DND-41 (cell line): ENCODE measurements around the gene ARHGAP24.

Source experiments
- ATAC-seq: fragments of 200-7000 bp; cut with Tn5 transposase; 3 replicates; pipeline ENCODE4 v1.9.1; 2021; ENCODE audit warnings: low read depth; ENCODE audit not compliant: insufficient read depth
- DNase-seq: peaks from one replicate; pipeline ENCODE4 v3.0.0-alpha.2; 2020
- H2AFZ ChIP-seq: 2 replicates; pipeline ENCODE4 v1.6.0; 2012; ENCODE audit warnings: low read depth, low read length
- H3K27ac ChIP-seq: 2 replicates; pipeline ENCODE4 v1.5.1; 2012; ENCODE audit warnings: low read length, inconsistent platforms
- H3K27me3 ChIP-seq: fragments of 200-600 bp; sonication (generic); 2 replicates; pipeline ENCODE4 v1.6.0; 2012; ENCODE audit warnings: low read length, mild to moderate bottlenecking, inconsistent platforms; ENCODE audit not compliant: insufficient read depth, poor library complexity
- H3K36me3 ChIP-seq: 2 replicates; pipeline ENCODE4 v1.5.1; 2012; ENCODE audit warnings: low read length, inconsistent platforms; ENCODE audit not compliant: insufficient read depth
- H3K4me1 ChIP-seq: 2 replicates; pipeline ENCODE4 v1.5.1; 2012; ENCODE audit warnings: mild to moderate bottlenecking, low read length; ENCODE audit not compliant: insufficient read depth
- H3K4me2 ChIP-seq: 2 replicates; pipeline ENCODE4 v1.6.0; 2012; ENCODE audit warnings: mild to moderate bottlenecking, moderate library complexity, low read length, inconsistent platforms; ENCODE audit not compliant: insufficient read depth
- H3K4me3 ChIP-seq, 2 experiments: fragments of 200-600 bp in 1 of 2; shearing (Covaris generic) in 1 of 2; 2 replicates each; pipeline ENCODE4 v1.5.1; 2012 to 2016; ENCODE audit warnings: inconsistent platforms in 2 of 2, low read length in 2 of 2, mild to moderate bottlenecking in 2 of 2, low read depth in 1 of 2, moderate library complexity in 1 of 2
- H3K79me2 ChIP-seq: 2 replicates; pipeline ENCODE4 v1.6.0; 2012; ENCODE audit warnings: low read length, inconsistent platforms; ENCODE audit not compliant: insufficient read depth
- H3K9ac ChIP-seq: 2 replicates; pipeline ENCODE4 v1.6.0; 2012; ENCODE audit warnings: low read depth, mild to moderate bottlenecking, inconsistent platforms, low read length, moderate library complexity
- H3K9me3 ChIP-seq: 2 replicates; pipeline ENCODE4 v1.5.1; 2012; ENCODE audit warnings: low read length, moderate library complexity, mild to moderate bottlenecking, inconsistent platforms; ENCODE audit not compliant: insufficient read depth, severe bottlenecking
- H4K20me1 ChIP-seq: 2 replicates; pipeline ENCODE4 v1.6.0; 2012; ENCODE audit warnings: low read length; ENCODE audit not compliant: insufficient read depth
- CTCF ChIP-seq: IDR thresholded peaks from 2 replicates; pipeline ENCODE4 v1.5.1; 2012; ENCODE audit warnings: borderline replicate concordance, low read length, moderate library complexity, mild to moderate bottlenecking; ENCODE audit not compliant: poor library complexity, severe bottlenecking; ENCODE audit errors: extremely low read depth
- EZH2 ChIP-seq: IDR thresholded peaks from 3 replicates; pipeline ENCODE4 v1.6.1; 2012; ENCODE audit warnings: borderline replicate concordance, low read depth, mild to moderate bottlenecking, moderate library complexity, low read length, inconsistent platforms; ENCODE audit not compliant: severe bottlenecking

ARHGAP24 gene

GRCh38 chr4:85491527-85491926 is 16.6 kb downstream of the ARHGAP24 start:
- no peak for DNase-seq
- no peaks in the 10 kb centered on the region for H3K79me2 ChIP-seq

DNA sequence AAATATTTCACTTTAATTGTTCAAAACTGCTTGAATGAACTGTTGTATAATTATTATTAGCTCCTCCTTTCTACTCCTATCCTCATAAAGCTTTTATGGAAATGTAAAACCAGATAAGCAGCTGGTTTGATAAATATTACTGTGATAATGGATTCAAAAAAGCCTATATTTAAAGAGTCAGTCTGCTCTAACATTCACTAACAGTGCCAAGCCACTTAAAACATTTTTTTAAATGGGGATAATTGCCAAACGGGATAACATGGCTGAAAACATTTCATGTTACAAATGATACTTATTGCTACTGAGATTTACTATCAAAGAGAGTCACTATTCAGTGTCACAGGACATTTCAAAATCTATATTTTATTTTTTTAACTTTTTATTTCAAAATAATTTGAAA is 17.4 kb downstream of the ARHGAP24 start:
- no peak for TF ChIP-seq EZH2
- H4K20me1 ChIP-seq: no peaks in the 10 kb centered on the region
- no peak overlapping the region for H2AFZ ChIP-seq
- H3K27me3 ChIP-seq: no peaks in the 10 kb centered on the region
- no peaks in the 10 kb centered on the region for H3K79me2 ChIP-seq
- H3K9me3 ChIP-seq: no peaks in the 10 kb centered on the region
- H3K27ac ChIP-seq: no peak overlapping the region
- ATAC-seq: no peak
- DNase-seq: no peak
- H3K4me1 ChIP-seq: no peaks in the 10 kb centered on the region
- no peaks in the 10 kb centered on the region for H3K36me3 ChIP-seq
- no peak overlapping the region for H3K4me2 ChIP-seq
- no peak overlapping the region for H3K9ac ChIP-seq
- no peak overlapping the region for H3K4me3 ChIP-seq

More at GRCh38 chr4:85491527-85491926, 16.6 kb downstream of the ARHGAP24 start:
- no peaks in the 10 kb centered on the region for H4K20me1 ChIP-seq
- H3K4me1 ChIP-seq: no peaks in the 10 kb centered on the region
- no peak overlapping the region for H3K4me3 ChIP-seq
- no peaks in the 10 kb centered on the region for H3K27me3 ChIP-seq
- H3K36me3 ChIP-seq: no peaks in the 10 kb centered on the region
- TF ChIP-seq EZH2 (no peak), CTCF (no peak)
- H3K9me3 ChIP-seq: no peaks in the 10 kb centered on the region
- H3K9ac ChIP-seq: no peak overlapping the region
- no peak overlapping the region for H2AFZ ChIP-seq
- ATAC-seq: no peak
- no peak overlapping the region for H3K4me2 ChIP-seq
- H3K27ac ChIP-seq: no peak overlapping the region

GRCh38 chr4:85495621-85496020 is 20.7 kb downstream of the ARHGAP24 start:
- H4K20me1 ChIP-seq: no peaks in the 10 kb centered on the region

More at GRCh38 chr4:85495621-85496020, 20.7 kb downstream of the ARHGAP24 start:
- Histone ChIP-seq H3K4me3 (no peak overlapping the region), H3K9ac (no peak overlapping the region), H3K4me1 (no peaks in the 10 kb centered on the region), H2AFZ (no peak overlapping the region), H3K27ac (no peak overlapping the region), H3K79me2 (no peaks in the 10 kb centered on the region), H3K4me2 (no peak overlapping the region), H3K36me3 (no peaks in the 10 kb centered on the region), H3K27me3 (no peaks in the 10 kb centered on the region), H3K9me3 (no peaks in the 10 kb centered on the region)
- ATAC-seq (no peak), DNase-seq (no peak)
- TF ChIP-seq EZH2: no peak
- TF ChIP-seq CTCF: no peak
